Kidney (tissue), 14 donors: ENCODE data around the gene IRF4. TPM values are rescaled to one million over a fixed set of nuclear protein-coding genes. Genes with fewer than 3 reads are reported as not detected.

Experiments used
- DNase-seq, 5 donors: peaks; one replicate each; pipeline ENCODE4 v3.0.0-alpha.2; 2013 to 2020
- FAIRE-seq: peaks from 2 replicates; lab custom pipeline; 2012; peaks lifted over from hg19 to GRCh38; lab: Jason Lieb, UNC
- H3K27ac ChIP-seq, 2 donors: one replicate each; pipeline ENCODE4 v1.7.0; 2013; ENCODE audit warnings: low read depth in 2 of 2, low read length in 2 of 2, inconsistent platforms in 1 of 2
- H3K27me3 ChIP-seq: one replicate; pipeline ENCODE4 v1.7.1; 2013; ENCODE audit warnings: low read length, inconsistent platforms; ENCODE audit not compliant: control insufficient read depth, insufficient read depth
- H3K36me3 ChIP-seq, 3 donors: one replicate each; pipeline versions ENCODE4 v1.7.0 to v1.7.1; 2013; ENCODE audit warnings: low read length in 3 of 3, control low read depth in 1 of 3, inconsistent platforms in 1 of 3; ENCODE audit not compliant: insufficient read depth in 3 of 3, control insufficient read depth in 2 of 3
- H3K4me1 ChIP-seq, 3 donors: one replicate each; pipeline versions ENCODE4 v1.7.0 to v1.7.1; 2013; ENCODE audit warnings: low read length in 3 of 3, inconsistent platforms in 1 of 3, low read depth in 1 of 3; ENCODE audit not compliant: control insufficient read depth in 2 of 3, insufficient read depth in 2 of 3
- H3K4me3 ChIP-seq, 3 donors: one replicate each; pipeline versions ENCODE4 v1.7.0 to v1.8.1; 2013; ENCODE audit warnings: low read length in 3 of 3, control low read depth in 1 of 3, inconsistent platforms in 1 of 3
- H3K9ac ChIP-seq, 3 donors: one replicate each; pipeline versions ENCODE4 v1.7.0 to v1.7.1; 2013; ENCODE audit warnings: low read length in 3 of 3, control low read depth in 1 of 3, inconsistent platforms in 1 of 3
- H3K9me3 ChIP-seq, 3 donors: one replicate each; pipeline versions ENCODE4 v1.7.0 to v1.7.1; 2013; ENCODE audit warnings: low read length in 3 of 3, control low read depth in 1 of 3, inconsistent platforms in 1 of 3; ENCODE audit not compliant: control insufficient read depth in 2 of 3, insufficient read depth in 1 of 3
- intact Hi-C: fragments of 100-400 bp; cut with DNase I; formaldehyde crosslinking; loops from one replicate; pipeline ENCODE4 v1.11.1; 2022
- polyA plus RNA-seq: library from polyadenylated mRNA; stranded (reverse); fragments of 350-450 nt; fragmentation: Illumina TruSeq; extraction: RNeasy Lipid Tissue Mini Kit (QIAGEN cat#74804); gene quantifications from one replicate; pipeline ENCODE4 v1.2.3, GENCODE V29; 2014; ENCODE audit warnings: low read depth, low replicate concordance; ENCODE audit not compliant: insufficient read depth
- total RNA-seq: library from RNA; stranded (reverse); fragmentation: NEBNext Ultra II Directional; extraction: Animal tissue kit (Norgen Biotek cat#: 25700); gene quantifications from one replicate; pipeline ENCODE4 v1.2.1, GENCODE V29; 2021
- TF ChIP-seq, protein P1 (sequence below): IDR thresholded peaks from 3 replicates; pipeline ENCODE4 v1.5.1; 2012; ENCODE audit warnings: mild to moderate bottlenecking, moderate library complexity, borderline replicate concordance; ENCODE audit not compliant: insufficient read depth; ENCODE audit errors: extremely low read depth
- donor health status: control.
- donor health status: control.
- donor health status: control.
- donor health status: control.
- donor health status: control.
- donor health status: DM: yes; HTN: yes; CAD: no.
- donor health status: Normal renal cell carcinoma (clear cell type).

The IRF4 gene
- total and polyA plus RNA-seq, 2 donors from 2014 or later, result 23.7 TPM; not detected in 1

- Histone ChIP-seq H3K4me3 (no peak overlapping the region), H3K36me3 (no peaks in the 10 kb centered on the region), H3K9me3 (no peaks in the 10 kb centered on the region), H3K27ac (no peak overlapping the region), H3K27me3 (no peaks in the 10 kb centered on the region), H3K4me1 (no peaks in the 10 kb centered on the region), H3K9ac (no peak overlapping the region)
- TF ChIP-seq, protein P1, sequence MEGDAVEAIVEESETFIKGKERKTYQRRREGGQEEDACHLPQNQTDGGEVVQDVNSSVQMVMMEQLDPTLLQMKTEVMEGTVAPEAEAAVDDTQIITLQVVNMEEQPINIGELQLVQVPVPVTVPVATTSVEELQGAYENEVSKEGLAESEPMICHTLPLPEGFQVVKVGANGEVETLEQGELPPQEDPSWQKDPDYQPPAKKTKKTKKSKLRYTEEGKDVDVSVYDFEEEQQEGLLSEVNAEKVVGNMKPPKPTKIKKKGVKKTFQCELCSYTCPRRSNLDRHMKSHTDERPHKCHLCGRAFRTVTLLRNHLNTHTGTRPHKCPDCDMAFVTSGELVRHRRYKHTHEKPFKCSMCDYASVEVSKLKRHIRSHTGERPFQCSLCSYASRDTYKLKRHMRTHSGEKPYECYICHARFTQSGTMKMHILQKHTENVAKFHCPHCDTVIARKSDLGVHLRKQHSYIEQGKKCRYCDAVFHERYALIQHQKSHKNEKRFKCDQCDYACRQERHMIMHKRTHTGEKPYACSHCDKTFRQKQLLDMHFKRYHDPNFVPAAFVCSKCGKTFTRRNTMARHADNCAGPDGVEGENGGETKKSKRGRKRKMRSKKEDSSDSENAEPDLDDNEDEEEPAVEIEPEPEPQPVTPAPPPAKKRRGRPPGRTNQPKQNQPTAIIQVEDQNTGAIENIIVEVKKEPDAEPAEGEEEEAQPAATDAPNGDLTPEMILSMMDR, result no peak
- DNase-seq, result peak in 1 of 5 donors; percentile 62
- intact Hi-C loops, result no loop called here
- no peak for FAIRE-seq
Measured at GRCh38 chr6:380234-381218, 11.0 kb upstream of the IRF4 start.

DNA sequence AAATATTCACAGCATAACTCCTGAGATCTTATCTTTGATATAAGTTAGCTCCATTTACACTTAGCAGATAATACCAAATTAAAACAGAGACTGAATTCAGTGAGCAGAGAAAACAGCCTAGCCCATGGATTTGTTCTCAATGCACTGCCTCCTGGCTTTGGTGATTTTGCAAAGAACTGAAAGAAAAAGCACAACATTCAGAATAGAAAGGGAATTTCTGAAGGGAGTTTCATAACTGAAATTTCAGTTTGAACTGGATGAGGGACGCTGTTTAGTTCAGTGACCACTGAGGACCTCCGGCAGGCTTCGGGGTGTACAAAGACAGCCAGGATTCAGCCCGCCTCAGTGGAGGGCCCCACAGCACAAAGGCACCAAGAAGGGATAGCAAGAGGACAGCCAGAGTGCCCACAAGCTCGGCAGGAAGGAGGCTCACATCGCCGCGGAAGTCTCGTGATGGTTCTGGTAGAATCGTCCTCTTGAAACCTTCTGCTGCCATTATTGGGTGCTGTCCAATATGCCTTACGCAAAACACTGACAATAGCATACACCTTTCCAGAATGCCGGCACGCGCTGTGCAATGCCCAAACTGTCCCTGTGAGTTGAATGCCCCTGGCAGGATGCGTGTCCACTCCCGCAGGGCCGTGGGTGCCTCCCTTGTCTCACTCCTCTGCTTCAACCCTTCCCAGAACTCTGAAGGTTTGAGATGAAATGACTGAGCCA is 9.7 kb upstream of the IRF4 start:
- Histone ChIP-seq H3K4me1 (no peaks in the 10 kb centered on the region), H3K27me3 (no peaks in the 10 kb centered on the region), H3K9ac (no peak overlapping the region), H3K4me3 (no peak overlapping the region), H3K27ac (no peak overlapping the region), H3K36me3 (no peaks in the 10 kb centered on the region), H3K9me3 (no peaks in the 10 kb centered on the region)
- DNase-seq (peak in 1 of 5 donors; percentile 75), FAIRE-seq (no peak)
- TF ChIP-seq, protein P1, result no peak
- intact Hi-C loops, result no loop called here

- peaks cover 2% of the 10 kb centered on the region for H3K27me3 ChIP-seq
- DNase-seq, result peak in 1 of 5 donors; percentile 37
- no peaks in the 10 kb centered on the region for H3K4me1 ChIP-seq
- H3K9ac ChIP-seq, result no peak overlapping the region
- H3K9me3 ChIP-seq, result no peaks in the 10 kb centered on the region
- no peak overlapping the region for H3K27ac ChIP-seq
- no peak for FAIRE-seq
- H3K36me3 ChIP-seq, result no peaks in the 10 kb centered on the region
- intact Hi-C loops, result no loop called here
- TF ChIP-seq, protein P1, result no peak
- H3K4me3 ChIP-seq, result no peak overlapping the region
Measured at GRCh38 chr6:382883-383810, 8.4 kb upstream of the IRF4 start.
